HepG2 (cell line): ENCODE results near the gene CCDC142. TPM values are rescaled to one million over a fixed set of nuclear protein-coding genes. Genes with fewer than 3 reads are reported as not detected.

Source experiments
- CERS6 ChIP-seq: sonication (generic); formaldehyde crosslinking; IDR thresholded peaks from 2 replicates; pipeline ENCODE4 v1.5.0; 2020; ENCODE audit warnings: missing genetic modification reagents
- KLF11 ChIP-seq: IDR thresholded peaks from 2 replicates; pipeline ENCODE4 v1.6.1; 2016; ENCODE audit warnings: missing compliant biosample characterization
- NFE2L1 ChIP-seq: sonication (generic); formaldehyde crosslinking; IDR thresholded peaks from 2 replicates; pipeline ENCODE4 v1.4.0; 2020; ENCODE audit warnings: missing genetic modification reagents, mild to moderate bottlenecking, borderline replicate concordance
- RORA ChIP-seq: sonication (generic); formaldehyde crosslinking; IDR thresholded peaks from 2 replicates; pipeline ENCODE4 v1.5.0; 2020; ENCODE audit warnings: mild to moderate bottlenecking, missing genetic modification reagents, moderate library complexity
- SNRNP70 ChIP-seq: fragments of 200-400 bp; formaldehyde crosslinking; IDR thresholded peaks from 2 replicates; pipeline ENCODE4 v1.6.1; 2017; ENCODE audit warnings: mild to moderate bottlenecking, low read depth, low read length, moderate library complexity
- SRF ChIP-seq: IDR thresholded peaks from 2 replicates; pipeline ENCODE4 v1.6.1; 2011; ENCODE audit warnings: mild to moderate bottlenecking, low read depth, low read length, moderate library complexity
- ZBTB7A ChIP-seq: sonication (generic); formaldehyde crosslinking; IDR thresholded peaks from 2 replicates; pipeline ENCODE4 v1.8.0; 2022; ENCODE audit warnings: mild to moderate bottlenecking, missing genetic modification reagents
- ZFY ChIP-seq: sonication (generic); formaldehyde crosslinking; IDR thresholded peaks from 2 replicates; pipeline ENCODE4 v1.4.0; 2020; ENCODE audit warnings: missing genetic modification reagents
- ZMAT5 ChIP-seq: sonication (generic); formaldehyde crosslinking; IDR thresholded peaks from 2 replicates; pipeline ENCODE4 v1.5.0; 2020; ENCODE audit warnings: mild to moderate bottlenecking, low read depth, missing genetic modification reagents, borderline replicate concordance
- ZNF367 ChIP-seq: sonication (generic); formaldehyde crosslinking; IDR thresholded peaks from 2 replicates; pipeline ENCODE4 v1.4.0; 2020; ENCODE audit warnings: missing genetic modification reagents, borderline replicate concordance
- ZNF577 ChIP-seq: sonication (generic); formaldehyde crosslinking; IDR thresholded peaks from 2 replicates; pipeline ENCODE4 v1.4.0; 2020; ENCODE audit warnings: mild to moderate bottlenecking, low read depth, missing genetic modification reagents, borderline replicate concordance
- ZNF629 ChIP-seq: sonication (generic); formaldehyde crosslinking; conservative IDR thresholded peaks from 2 replicates; pipeline ENCODE4 v1.5.0; 2020; ENCODE audit warnings: missing genetic modification reagents
- ZNF776 ChIP-seq: sonication (generic); formaldehyde crosslinking; IDR thresholded peaks from 2 replicates; pipeline ENCODE4 v1.4.0; 2020; ENCODE audit warnings: mild to moderate bottlenecking, missing genetic modification reagents
- ZNF816 ChIP-seq: sonication (generic); formaldehyde crosslinking; IDR thresholded peaks from 2 replicates; pipeline ENCODE4 v1.8.0; 2022; ENCODE audit warnings: missing genetic modification reagents, mild to moderate bottlenecking, borderline replicate concordance
- polyA plus RNA-seq, 8 experiments: library from polyadenylated mRNA; depleted of rRNA in 3 of 8; stranded (reverse) in 7 of 8; unstranded in 1 of 8; fragments of >200 nt; fragmentation: Illumina TruSeq in 4 of 8; extraction: Trizol in 4 of 8; gene quantifications; 2 replicates each; pipeline versions ENCODE4 v1.2.1 to v1.2.3, GENCODE V29; 2011 to 2016; ENCODE audit warnings: low read depth in 4 of 8, missing spikeins in 1 of 8, mixed read lengths in 1 of 8; ENCODE audit not compliant: insufficient read depth in 1 of 8
- total RNA-seq, 5 experiments: library from RNA; depleted of rRNA; stranded (reverse); fragments of >200 nt; fragmentation: Illumina TruSeq; extraction: Trizol; gene quantifications; 2 replicates each; pipeline ENCODE4 v1.2.3, GENCODE V29; 2016; ENCODE audit warnings: low read depth in 1 of 5
- TF ChIP-seq, protein P1 (sequence below): sonication (generic); formaldehyde crosslinking; IDR thresholded peaks from 2 replicates; pipeline ENCODE4 v1.4.0; 2020; ENCODE audit warnings: missing genetic modification reagents
- TF ChIP-seq, protein P2 (sequence below): sonication (generic); formaldehyde crosslinking; IDR thresholded peaks from 2 replicates; pipeline ENCODE4 v1.4.0; 2020; ENCODE audit warnings: missing genetic modification reagents, borderline replicate concordance
- TF ChIP-seq, protein P3 (sequence below): sonication (generic); formaldehyde crosslinking; IDR thresholded peaks from 2 replicates; pipeline ENCODE4 v1.4.0; 2020; ENCODE audit warnings: missing genetic modification reagents
- TF ChIP-seq, protein P4 (sequence below): sonication (generic); formaldehyde crosslinking; IDR thresholded peaks from 2 replicates; pipeline ENCODE4 v1.4.0; 2020; ENCODE audit warnings: missing genetic modification reagents, low read depth, mild to moderate bottlenecking, borderline replicate concordance

Gene CCDC142
- total and polyA plus RNA-seq, 2 of the 13 experiments (the other 11 are each of a cell fraction or from before 2014, with no cell fraction given), result 14.7 to 30.4 TPM

- TF ChIP-seq, protein P1, sequence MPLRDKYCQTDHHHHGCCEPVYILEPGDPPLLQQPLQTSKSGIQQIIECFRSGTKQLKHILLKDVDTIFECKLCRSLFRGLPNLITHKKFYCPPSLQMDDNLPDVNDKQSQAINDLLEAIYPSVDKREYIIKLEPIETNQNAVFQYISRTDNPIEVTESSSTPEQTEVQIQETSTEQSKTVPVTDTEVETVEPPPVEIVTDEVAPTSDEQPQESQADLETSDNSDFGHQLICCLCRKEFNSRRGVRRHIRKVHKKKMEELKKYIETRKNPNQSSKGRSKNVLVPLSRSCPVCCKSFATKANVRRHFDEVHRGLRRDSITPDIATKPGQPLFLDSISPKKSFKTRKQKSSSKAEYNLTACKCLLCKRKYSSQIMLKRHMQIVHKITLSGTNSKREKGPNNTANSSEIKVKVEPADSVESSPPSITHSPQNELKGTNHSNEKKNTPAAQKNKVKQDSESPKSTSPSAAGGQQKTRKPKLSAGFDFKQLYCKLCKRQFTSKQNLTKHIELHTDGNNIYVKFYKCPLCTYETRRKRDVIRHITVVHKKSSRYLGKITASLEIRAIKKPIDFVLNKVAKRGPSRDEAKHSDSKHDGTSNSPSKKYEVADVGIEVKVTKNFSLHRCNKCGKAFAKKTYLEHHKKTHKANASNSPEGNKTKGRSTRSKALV (CRISPR knock-in tag), result 0 out of 2 replicates have a peak, but pooled peaks have one; percentile 46
- 0 out of 2 replicates have a peak, but pooled peaks have one; percentile 80 for TF ChIP-seq ZNF816 (CRISPR knock-in tag)
- TF ChIP-seq RORA (CRISPR knock-in tag), result no peak
- TF ChIP-seq ZFY, result peak; percentile 99
- TF ChIP-seq, protein P2, sequence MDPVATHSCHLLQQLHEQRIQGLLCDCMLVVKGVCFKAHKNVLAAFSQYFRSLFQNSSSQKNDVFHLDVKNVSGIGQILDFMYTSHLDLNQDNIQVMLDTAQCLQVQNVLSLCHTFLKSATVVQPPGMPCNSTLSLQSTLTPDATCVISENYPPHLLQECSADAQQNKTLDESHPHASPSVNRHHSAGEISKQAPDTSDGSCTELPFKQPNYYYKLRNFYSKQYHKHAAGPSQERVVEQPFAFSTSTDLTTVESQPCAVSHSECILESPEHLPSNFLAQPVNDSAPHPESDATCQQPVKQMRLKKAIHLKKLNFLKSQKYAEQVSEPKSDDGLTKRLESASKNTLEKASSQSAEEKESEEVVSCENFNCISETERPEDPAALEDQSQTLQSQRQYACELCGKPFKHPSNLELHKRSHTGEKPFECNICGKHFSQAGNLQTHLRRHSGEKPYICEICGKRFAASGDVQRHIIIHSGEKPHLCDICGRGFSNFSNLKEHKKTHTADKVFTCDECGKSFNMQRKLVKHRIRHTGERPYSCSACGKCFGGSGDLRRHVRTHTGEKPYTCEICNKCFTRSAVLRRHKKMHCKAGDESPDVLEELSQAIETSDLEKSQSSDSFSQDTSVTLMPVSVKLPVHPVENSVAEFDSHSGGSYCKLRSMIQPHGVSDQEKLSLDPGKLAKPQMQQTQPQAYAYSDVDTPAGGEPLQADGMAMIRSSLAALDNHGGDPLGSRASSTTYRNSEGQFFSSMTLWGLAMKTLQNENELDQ (CRISPR knock-in tag), result 0 out of 2 replicates have a peak, but pooled peaks have one; percentile 31
- TF ChIP-seq ZNF367 (CRISPR knock-in tag), result peak; percentile 87; the same call in 1 of the 2 replicates
- TF ChIP-seq, protein P3, sequence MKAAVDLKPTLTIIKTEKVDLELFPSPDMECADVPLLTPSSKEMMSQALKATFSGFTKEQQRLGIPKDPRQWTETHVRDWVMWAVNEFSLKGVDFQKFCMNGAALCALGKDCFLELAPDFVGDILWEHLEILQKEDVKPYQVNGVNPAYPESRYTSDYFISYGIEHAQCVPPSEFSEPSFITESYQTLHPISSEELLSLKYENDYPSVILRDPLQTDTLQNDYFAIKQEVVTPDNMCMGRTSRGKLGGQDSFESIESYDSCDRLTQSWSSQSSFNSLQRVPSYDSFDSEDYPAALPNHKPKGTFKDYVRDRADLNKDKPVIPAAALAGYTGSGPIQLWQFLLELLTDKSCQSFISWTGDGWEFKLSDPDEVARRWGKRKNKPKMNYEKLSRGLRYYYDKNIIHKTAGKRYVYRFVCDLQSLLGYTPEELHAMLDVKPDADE (CRISPR knock-in tag), result peak; percentile 82; the same call in 1 of the 2 replicates
- no peak for TF ChIP-seq ZMAT5 (CRISPR knock-in tag)
- peak; percentile 36; the same call in 1 of the 2 replicates for TF ChIP-seq CERS6 (CRISPR knock-in tag)
- no peak for TF ChIP-seq ZBTB7A
- no peak; the same call in 1 of the 2 replicates for TF ChIP-seq NFE2L1
- peak; percentile 94; the same call in 1 of the 2 replicates for TF ChIP-seq KLF11 (CRISPR knock-in tag)
- peak; percentile 96 for TF ChIP-seq ZNF776 (CRISPR knock-in tag)
- peak; percentile 63; the same call in 1 of the 2 replicates for TF ChIP-seq SRF
- TF ChIP-seq ZNF577 (CRISPR knock-in tag), result 0 out of 2 replicates have a peak, but pooled peaks have one; percentile 77
- TF ChIP-seq, protein P4, sequence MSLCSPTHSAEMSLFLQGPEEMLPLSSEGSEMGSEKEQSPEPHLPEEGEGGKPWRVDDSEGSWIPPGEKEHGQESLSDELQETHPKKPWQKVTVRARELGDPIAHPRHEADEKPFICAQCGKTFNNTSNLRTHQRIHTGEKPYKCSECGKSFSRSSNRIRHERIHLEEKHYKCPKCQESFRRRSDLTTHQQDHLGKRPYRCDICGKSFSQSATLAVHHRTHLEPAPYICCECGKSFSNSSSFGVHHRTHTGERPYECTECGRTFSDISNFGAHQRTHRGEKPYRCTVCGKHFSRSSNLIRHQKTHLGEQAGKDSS (CRISPR knock-in tag), result peak; percentile 91; the same call in 1 of the 2 replicates
- no peak for TF ChIP-seq SNRNP70
- TF ChIP-seq ZNF629 (CRISPR knock-in tag), result peak; percentile 37; the same call in 1 of the 2 replicates
Observed at GRCh38 chr2:74472086-74472944, 10.5 kb downstream of the CCDC142 start, which contains the start of gene MRPL53 (continued).
